ENCODE measurements around the gene ZBTB8A. TPM values are rescaled to one million over a fixed set of nuclear protein-coding genes. Genes with fewer than 3 reads are reported as not detected.

The ZBTB8A gene
- total and polyA plus RNA-seq, 4 donors, result 0.93 to 3.3 (median 1.3) TPM

- Histone ChIP-seq H3K27me3 (ENCODE audit: control insufficient read depth in 4 of 4, insufficient read depth in 4 of 4, low read length in 3 of 4) (no peaks in the 10 kb centered on the region), H3K27ac (ENCODE audit: low read depth in 1 of 2, low read length in 2 of 2) (no peak overlapping the region), H3K4me3 (ENCODE audit: low read depth in 1 of 3, low read length in 3 of 3) (no peak overlapping the region), H3K36me3 (ENCODE audit: control insufficient read depth in 4 of 4, insufficient read depth in 3 of 4, low read depth in 1 of 4, low read length in 3 of 4) (peaks cover 0 to 2% (median 0%) of the 10 kb centered on the region in 4 donors), H3K9ac (ENCODE audit: low read depth in 1 of 2, low read length in 2 of 2) (no peak overlapping the region), H3K4me1 (ENCODE audit: control insufficient read depth in 4 of 4, insufficient read depth in 4 of 4, low read length in 3 of 4) (no peaks in the 10 kb centered on the region), H3K9me3 (ENCODE audit: control insufficient read depth in 4 of 4, low read length in 3 of 4) (no peaks in the 10 kb centered on the region)
- 83% methylated on average over 5 of the region's 5 CpGs for WGBS
- no peak for DNase-seq (ENCODE audit: low spot score)
- TF ChIP-seq RAD21 (IDR thresholded peaks at IDR 0.05) (peak; percentile 32 to 35), TAF1 (conservative IDR thresholded peaks at IDR 0.05) (no peak)
Measured at GRCh38 chr1:32619701-32620485, 80.7 kb downstream of the ZBTB8A start.

- WGBS, result 96% methylated on average over 2 of the region's 2 CpGs
- H3K27ac ChIP-seq (ENCODE audit: low read depth in 1 of 2, low read length in 2 of 2), result no peak overlapping the region
- H3K9me3 ChIP-seq (ENCODE audit: control insufficient read depth in 4 of 4, low read length in 3 of 4), result no peaks in the 10 kb centered on the region
- H3K27me3 ChIP-seq (ENCODE audit: control insufficient read depth in 4 of 4, insufficient read depth in 4 of 4, low read length in 3 of 4), result no peaks in the 10 kb centered on the region
- TF ChIP-seq ZBTB33 (IDR thresholded peaks at IDR 0.05) (no peak), FOXA1 (IDR thresholded peaks at IDR 0.05) (no peak), FOXA2 (IDR thresholded peaks at IDR 0.05) (no peak), CTCF (IDR thresholded peaks at IDR 0.05; ENCODE audit: low read depth, low read length, missing input control) (no peak), GABPA (IDR thresholded peaks at IDR 0.05 in 1 of 2, conservative IDR thresholded peaks at IDR 0.05 in 1 of 2) (no peak), EGR1 (IDR thresholded peaks at IDR 0.05; ENCODE audit: low read depth in 2 of 2) (no peak), RXRA (IDR thresholded peaks at IDR 0.05) (no peak), HNF4G (IDR thresholded peaks at IDR 0.05) (no peak)
- no peak for DNase-seq (ENCODE audit: low spot score)
- no peaks in the 10 kb centered on the region for H3K4me1 ChIP-seq (ENCODE audit: control insufficient read depth in 4 of 4, insufficient read depth in 4 of 4, low read length in 3 of 4)
- no peak overlapping the region for H3K4me3 ChIP-seq (ENCODE audit: low read depth in 1 of 3, low read length in 3 of 3)
- H3K36me3 ChIP-seq (ENCODE audit: control insufficient read depth in 4 of 4, insufficient read depth in 3 of 4, low read depth in 1 of 4, low read length in 3 of 4), result peaks cover 0 to 7% (median 3%) of the 10 kb centered on the region in 4 donors
- no peak overlapping the region for H3K9ac ChIP-seq (ENCODE audit: low read depth in 1 of 2, low read length in 2 of 2)
Measured at GRCh38 chr1:32622205-32622604, 83.0 kb downstream of the ZBTB8A start.

GRCh38 chr1:32622806-32623681 is 83.8 kb downstream of the ZBTB8A start:
- no peak overlapping the region for H3K9ac ChIP-seq (ENCODE audit: low read depth in 1 of 2, low read length in 2 of 2)
- H3K27ac ChIP-seq (ENCODE audit: low read depth in 1 of 2, low read length in 2 of 2), result no peak overlapping the region
- peaks cover 0 to 11% (median 8%) of the 10 kb centered on the region in 4 donors for H3K36me3 ChIP-seq (ENCODE audit: control insufficient read depth in 4 of 4, insufficient read depth in 3 of 4, low read depth in 1 of 4, low read length in 3 of 4)
- DNase-seq (ENCODE audit: low spot score), result no peak
- H3K27me3 ChIP-seq (ENCODE audit: control insufficient read depth in 4 of 4, insufficient read depth in 4 of 4, low read length in 3 of 4), result no peaks in the 10 kb centered on the region
- no peaks in the 10 kb centered on the region for H3K9me3 ChIP-seq (ENCODE audit: control insufficient read depth in 4 of 4, low read length in 3 of 4)
- TF ChIP-seq NR2F2 (IDR thresholded peaks at IDR 0.05), result no peak
- TF ChIP-seq HNF4G (IDR thresholded peaks at IDR 0.05), result no peak
- TF ChIP-seq RXRA (IDR thresholded peaks at IDR 0.05), result no peak
- TF ChIP-seq SP1 (IDR thresholded peaks at IDR 0.05), result no peak
- no peak for TF ChIP-seq ZBTB33 (IDR thresholded peaks at IDR 0.05)
- no peak for TF ChIP-seq EGR1 (IDR thresholded peaks at IDR 0.05; ENCODE audit: low read depth in 2 of 2)
- TF ChIP-seq GABPA (IDR thresholded peaks at IDR 0.05 in 1 of 2, conservative IDR thresholded peaks at IDR 0.05 in 1 of 2), result no peak
- TF ChIP-seq FOXA1 (IDR thresholded peaks at IDR 0.05), result no peak
- no peak for TF ChIP-seq REST (IDR thresholded peaks at IDR 0.05)
- no peak for TF ChIP-seq YY1 (IDR thresholded peaks at IDR 0.05)
- no peak for TF ChIP-seq JUND (IDR thresholded peaks at IDR 0.05)
- TF ChIP-seq TAF1 (conservative IDR thresholded peaks at IDR 0.05), result no peak
- H3K4me1 ChIP-seq (ENCODE audit: control insufficient read depth in 4 of 4, insufficient read depth in 4 of 4, low read length in 3 of 4), result no peaks in the 10 kb centered on the region
- H3K4me3 ChIP-seq (ENCODE audit: low read depth in 1 of 3, low read length in 3 of 3), result no peak overlapping the region
- 75% methylated on average over 3 of the region's 3 CpGs for WGBS
